T-helper 2 cell (primary cell): Measurements from ENCODE around the gene P4HA1.
"Not testable (repeated sequence)": the region's sequence is repeated elsewhere in the genome, so short reads cannot be mapped to it uniquely, and the experiment has no call there.

Experiments
- DNase-seq, 5 experiments: peaks; one replicate each; pipeline versions ENCODE4 v3.0.0 to v3.0.0-alpha.2; 2012 to 2022
- total RNA-seq, 2 donors: gene quantifications; one replicate each; lab custom pipeline; 2026; lab: John Stamatoyannopoulos, UW

P4HA1 gene
- 34.1 to 34.9 reads per million in 2 donors for total RNA-seq

- peak; percentile 97 to 99 (median 98) for DNase-seq
Observed at GRCh38 chr10:73096449-73097304, at the start of gene P4HA1. TSS of gene P4HA1 (minus strand) at chr10:73096866. CDS start at chr10:73074883, 21,983 bp downstream.

- DNase-seq, result no peak
Observed at GRCh38 chr10:73141603-73142002, 44.9 kb upstream of the P4HA1 start.

DNA sequence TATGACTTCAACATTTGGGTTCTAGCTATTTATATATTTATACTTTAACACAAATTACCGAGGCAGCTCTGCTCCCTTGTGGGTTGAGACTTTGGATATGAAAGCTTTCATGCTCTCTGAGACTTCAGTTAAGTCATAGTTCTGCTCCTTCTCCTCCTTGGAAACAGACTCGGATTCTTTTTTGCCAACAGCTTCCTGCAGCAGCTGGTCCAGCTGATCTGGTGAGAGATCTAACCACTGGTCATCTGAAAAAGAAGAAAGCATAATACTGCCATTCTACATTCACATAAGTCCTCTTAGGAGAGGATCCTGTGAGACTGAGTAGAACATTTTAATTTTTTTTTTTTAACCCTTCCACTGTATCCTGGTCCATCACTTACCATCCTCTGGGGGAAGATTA, 42.6 kb upstream of the P4HA1 start:
- no peak for DNase-seq

DNA sequence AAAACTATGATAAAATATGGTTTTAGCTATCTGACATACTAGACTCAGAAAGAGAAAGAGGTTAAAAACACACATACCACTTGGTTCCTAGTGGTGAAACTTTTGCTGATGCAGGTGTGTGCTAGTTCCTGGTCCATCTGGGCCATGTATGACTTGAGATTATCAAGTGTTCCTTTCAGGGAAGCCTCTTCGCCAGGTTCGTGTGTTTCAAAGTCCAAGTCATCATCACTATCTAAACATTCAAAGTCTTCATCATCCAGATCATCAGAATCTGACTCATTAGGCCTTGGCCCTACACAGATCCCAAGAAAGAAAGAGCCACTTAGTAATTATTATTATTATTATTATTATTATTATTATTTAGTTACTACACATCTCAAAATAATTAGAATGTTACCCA, 40.0 kb upstream of the P4HA1 start:
- DNase-seq, result no peak

GRCh38 chr10:73134727-73135126, 38.1 kb upstream of the P4HA1 start:
- no peak for DNase-seq

DNA sequence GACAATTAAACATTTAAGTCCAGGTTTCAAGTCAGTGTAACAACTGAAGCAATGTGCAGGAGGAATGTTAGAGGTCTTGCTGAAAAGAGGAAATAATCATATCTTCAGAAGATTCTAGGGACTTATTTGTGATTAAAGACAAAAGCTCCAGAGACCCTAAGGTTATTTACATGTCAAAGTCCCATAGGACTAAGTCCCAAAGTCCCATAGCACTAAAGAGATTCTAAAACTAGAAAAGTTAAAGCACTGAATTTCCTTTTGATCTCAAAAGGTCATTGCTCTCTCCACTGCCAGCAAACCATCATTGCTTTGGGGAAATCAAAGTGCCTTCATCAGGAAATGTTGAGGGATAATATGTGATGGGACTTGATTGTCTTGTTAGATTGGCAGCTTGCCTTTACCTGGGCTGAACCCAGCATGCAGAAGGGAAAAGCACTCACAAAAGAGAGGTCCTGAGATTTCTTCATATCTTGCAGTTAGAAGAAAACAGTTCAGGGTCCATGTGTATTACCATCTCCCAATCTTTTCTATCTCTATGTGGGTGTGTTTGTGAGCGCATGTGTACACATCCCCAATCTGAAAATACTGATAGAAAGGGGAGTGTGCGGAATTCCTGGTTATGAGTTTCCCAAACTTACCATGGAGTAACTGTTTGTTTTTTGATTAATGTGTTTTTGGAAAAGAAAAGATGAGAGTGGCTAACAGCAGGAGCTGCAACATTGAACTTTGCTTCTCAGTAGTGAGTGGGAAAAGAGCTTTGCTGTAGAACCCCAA, 35.4 kb upstream of the P4HA1 start:
- DNase-seq, result no peak

- DNase-seq, result no peak
Observed at GRCh38 chr10:73131301-73131700, 34.6 kb upstream of the P4HA1 start.

DNA sequence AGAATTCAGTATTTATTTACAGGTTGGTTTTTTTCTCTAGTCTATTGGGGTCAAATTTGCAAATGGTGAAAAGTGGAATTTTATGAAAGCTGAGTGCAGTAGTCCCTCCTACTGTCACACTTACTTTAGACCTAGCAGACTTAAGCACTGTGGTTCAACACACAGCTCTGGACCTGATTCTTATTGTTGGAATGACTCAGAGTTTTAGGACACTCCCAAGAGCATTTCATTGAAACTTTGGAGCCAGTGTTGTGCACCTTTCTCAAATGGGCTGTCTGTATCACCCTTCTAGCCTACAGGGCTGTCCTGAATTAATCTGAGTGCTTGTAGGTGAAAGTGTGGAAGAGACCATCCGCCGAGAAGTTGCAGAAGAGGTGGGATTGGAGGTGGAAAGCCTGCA, 29.7 kb upstream of the P4HA1 start:
- DNase-seq, result no peak

DNA sequence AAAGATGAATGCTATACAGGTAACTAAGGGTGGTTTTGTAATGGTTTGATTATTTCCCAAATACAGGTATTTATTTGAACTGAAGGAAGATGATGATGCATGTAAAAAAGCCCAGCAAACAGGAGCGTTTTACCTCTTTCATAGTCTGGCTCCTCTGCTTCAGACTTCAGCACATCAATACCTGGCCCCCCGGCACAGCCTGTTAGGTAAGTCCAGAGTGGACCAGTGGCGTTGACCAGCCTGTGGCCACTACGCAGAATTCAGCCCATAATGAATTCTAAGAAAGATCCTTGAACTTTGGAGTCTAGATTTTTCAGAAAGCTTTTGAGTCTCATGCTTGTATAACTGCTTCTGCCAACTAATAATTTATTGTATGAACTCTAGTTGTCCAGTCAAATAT, 23.3 kb upstream of the P4HA1 start:
- no peak for DNase-seq

GRCh38 chr10:73119457-73119856, 22.8 kb upstream of the P4HA1 start:
- DNase-seq, result no peak

GRCh38 chr10:73117976-73118743, 21.5 kb upstream of the P4HA1 start:
- no peak for DNase-seq

- no peak for DNase-seq
Observed at GRCh38 chr10:73116017-73116416, 19.4 kb upstream of the P4HA1 start.

- DNase-seq, result no peak
Observed at GRCh38 chr10:73113551-73113950, 16.9 kb upstream of the P4HA1 start.

DNA sequence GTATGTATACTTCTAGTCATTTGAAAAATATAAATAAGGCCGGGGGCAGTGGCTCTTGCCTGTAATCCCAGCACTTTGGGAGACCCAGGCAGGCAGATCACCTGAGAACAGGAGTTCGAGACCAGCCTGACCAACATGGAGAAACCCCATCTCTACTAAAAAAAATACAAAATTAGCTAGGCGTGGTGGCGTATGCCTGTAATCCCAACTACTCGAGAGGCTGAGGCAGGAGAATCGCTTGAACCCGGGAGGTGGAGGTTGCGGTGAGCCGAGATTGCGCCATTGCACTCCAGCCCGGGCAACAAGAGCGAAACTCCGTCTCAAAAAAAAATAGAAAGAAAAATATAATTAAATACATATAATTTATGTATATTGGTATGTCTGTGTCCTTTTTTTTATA, 15.4 kb upstream of the P4HA1 start:
- DNase-seq, result not testable (repeated sequence)

GRCh38 chr10:73110345-73110849, 13.7 kb upstream of the P4HA1 start, which contains the start of gene NUDT13:
TSS of gene NUDT13 (plus strand) at chr10:73110455. CDS start at chr10:73114366, 3,911 bp downstream.
- DNase-seq, result peak in 4 of 5 experiments; percentile 10 to 78 (median 32)

DNA sequence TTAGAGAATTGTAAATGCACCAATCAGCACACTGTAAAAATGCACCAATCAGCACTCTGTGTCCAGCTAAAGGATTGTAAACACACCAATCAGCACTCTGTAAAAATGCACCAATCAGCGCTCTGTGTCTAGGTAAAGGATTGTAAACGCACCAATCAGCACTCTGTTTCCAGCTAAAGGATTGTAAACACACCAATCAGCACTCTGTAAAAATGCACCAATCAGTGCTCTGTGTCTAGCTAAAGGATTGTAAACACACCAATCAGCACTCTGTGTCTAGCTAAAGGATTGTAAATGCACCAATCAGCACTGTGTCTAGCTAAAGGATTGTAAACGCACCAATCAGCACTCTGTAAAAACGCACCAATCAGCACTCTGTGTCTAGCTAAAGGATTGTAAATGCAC, 12.6 kb upstream of the P4HA1 start:
- not testable (repeated sequence) for DNase-seq

DNA sequence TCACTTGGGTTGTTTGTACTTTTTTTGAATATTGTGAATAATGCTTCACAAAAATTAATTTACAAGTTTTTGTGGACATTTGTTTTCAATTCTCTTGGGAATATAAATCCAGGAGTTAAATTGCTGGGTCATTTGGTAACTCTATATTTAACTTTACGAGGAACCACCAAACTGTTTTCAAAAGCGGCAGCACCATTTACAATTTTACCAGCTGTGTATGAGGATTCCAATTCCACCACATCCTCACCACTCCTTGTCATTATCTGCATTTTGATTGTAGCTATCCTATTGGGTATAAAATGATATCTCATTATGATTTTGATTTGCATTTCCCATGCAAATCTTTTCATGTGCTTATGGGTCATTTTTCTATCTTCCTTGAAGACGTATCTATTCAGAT, 9.6 kb upstream of the P4HA1 start:
- DNase-seq, result no peak

- no peak for DNase-seq
Observed at GRCh38 chr10:73099141-73099540, 2.5 kb upstream of the P4HA1 start.

DNA sequence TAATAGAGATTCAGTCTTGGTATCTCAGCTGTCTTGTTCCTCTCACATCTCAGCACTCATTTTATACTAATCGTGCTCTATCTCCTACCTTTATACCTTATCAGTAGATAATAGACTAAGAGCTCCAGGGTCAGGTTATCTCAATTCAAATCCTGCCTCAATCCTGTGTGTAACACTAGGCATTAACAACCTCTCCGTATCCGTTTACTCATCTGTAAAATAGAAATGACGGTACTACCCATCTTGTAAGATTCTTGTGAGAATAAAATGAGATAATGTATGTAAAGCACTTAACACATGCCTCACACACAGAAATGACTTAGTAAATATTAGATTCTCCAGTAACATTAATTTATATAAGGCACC, 622 bp upstream of the P4HA1 start:
- DNase-seq, result peak in 1 of 5 experiments; percentile 42

DNA sequence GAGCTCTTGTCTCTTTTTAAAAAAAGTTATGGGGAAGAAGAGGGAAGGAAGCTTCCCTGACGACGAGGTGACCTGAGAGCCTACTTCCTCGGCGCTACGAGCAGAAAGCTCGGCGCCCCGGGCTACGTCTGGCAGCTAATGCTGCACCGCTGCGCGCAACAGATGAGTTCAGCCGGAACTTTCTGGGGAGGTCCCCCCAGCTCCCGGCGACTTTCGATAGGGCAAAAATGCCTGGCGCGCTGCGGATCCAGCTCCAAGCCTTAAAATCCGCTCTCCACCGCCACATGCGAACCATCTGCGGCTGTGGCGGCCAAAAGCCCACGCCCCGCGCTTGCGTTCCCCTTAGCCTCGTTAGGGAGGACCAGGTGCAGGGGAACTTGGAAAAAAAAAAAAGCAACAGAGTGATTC, 621 bp downstream of the P4HA1 start:
- DNase-seq, result peak; percentile 34 to 85 (median 60)

- DNase-seq, result peak in 3 of 5 experiments; percentile 30 to 49 (median 36)
Observed at GRCh38 chr10:73095481-73096021, 1.1 kb downstream of the P4HA1 start.

GRCh38 chr10:73094986-73095480, 1.6 kb downstream of the P4HA1 start:
- no peak for DNase-seq
